GM10248 (cell line): ENCODE results near the gene BCL11A.
"Not testable (repeated sequence)": the region's sequence is repeated elsewhere in the genome, so short reads cannot be mapped to it uniquely, and the experiment has no call there.

Source experiments
- CTCF ChIA-PET: fragments of 300-600 bp; sonication (Branson Sonifier 250); formaldehyde crosslinking; extraction: SDS; loops from one replicate; lab custom pipeline; 2021; ENCODE audit warnings: antibody characterized with exemption; lab: Yijun Ruan, JAX
- POLR2A ChIA-PET: fragments of 350-650 bp; sonication (Branson Sonifier 250); formaldehyde crosslinking; extraction: SDS; loops from one replicate; lab custom pipeline; 2020; ENCODE audit warnings: antibody characterized with exemption; lab: Yijun Ruan, JAX
- DNase-seq: peaks from one replicate; pipeline ENCODE4 v3.0.0; 2012; ENCODE audit errors: extremely low spot score
- CTCF ChIP-seq: IDR thresholded peaks from 2 replicates; pipeline ENCODE4 v1.5.1; 2012; ENCODE audit warnings: mild to moderate bottlenecking, low read depth; ENCODE audit errors: extremely low read depth, missing control alignments, control extremely low read depth

The BCL11A gene

GRCh38 chr2:60426880-60427279, 126.6 kb downstream of the BCL11A start:
- ChIA-PET POLR2A (no interaction called here), CTCF (interaction anchor here (1.6 kb wide), 1 partner anchor 13 kb away, joined by 7 read pairs; no protein-coding TSS in a partner anchor)
- TF ChIP-seq CTCF = no peak
- no peak for DNase-seq

GRCh38 chr2:60426341-60426740, 127.1 kb downstream of the BCL11A start:
- TF ChIP-seq CTCF = no peak
- no peak for DNase-seq
- ChIA-PET CTCF (interaction anchor here (1.6 kb wide), 1 partner anchor 13 kb away, joined by 7 read pairs; no protein-coding TSS in a partner anchor), POLR2A (no interaction called here)

- ChIA-PET CTCF (interaction anchor here (1.2 kb wide), 1 partner anchor 15 kb away, joined by 5 read pairs; no protein-coding TSS in a partner anchor), POLR2A (no interaction called here)
- TF ChIP-seq CTCF = no peak
- DNase-seq = no peak
These were observed 129.2 kb downstream of the BCL11A start for GRCh38 chr2:60424233-60424632.

- no peak for TF ChIP-seq CTCF
- DNase-seq = no peak
- ChIA-PET POLR2A (no interaction called here), CTCF (interaction anchor here (1.2 kb wide), 1 partner anchor 16 kb away, joined by 5 read pairs; no protein-coding TSS in a partner anchor)
These were observed 129.9 kb downstream of the BCL11A start for GRCh38 chr2:60423505-60423904.

GRCh38 chr2:60422826-60423483, 130.5 kb downstream of the BCL11A start:
- ChIA-PET POLR2A (no interaction called here), CTCF (no interaction called here)
- TF ChIP-seq CTCF = no peak
- no peak for DNase-seq

GRCh38 chr2:60417210-60417609, 136.2 kb downstream of the BCL11A start:
- CTCF ChIA-PET, POLR2A ChIA-PET, DNase-seq: not testable (repeated sequence)

- POLR2A ChIA-PET = no interaction called here
- no peak for DNase-seq
- CTCF ChIA-PET = no interaction called here
These were observed 137.0 kb downstream of the BCL11A start for GRCh38 chr2:60416221-60417008.

More at GRCh38 chr2:60416221-60417008, 137.0 kb downstream of the BCL11A start:
- no peak for TF ChIP-seq CTCF
